GM12864 (cell line): ENCODE results near the gene PC.

Experiments
- DNase-seq: peaks from one replicate; pipeline ENCODE4 v3.0.0-alpha.2; 2011; ENCODE audit warnings: low read depth
- H3K4me3 ChIP-seq: 2 replicates; pipeline ENCODE4 v1.5.1; 2011; ENCODE audit warnings: mild to moderate bottlenecking, low read depth, low read length, control low read depth
- CTCF ChIP-seq: IDR thresholded peaks from 2 replicates; pipeline ENCODE4 v1.5.1; 2011; ENCODE audit warnings: low read depth, mild to moderate bottlenecking, moderate library complexity, low read length, control low read depth, inconsistent platforms; ENCODE audit errors: missing control alignments

PC gene

GRCh38 chr11:66920978-66921784 is 37.0 kb downstream of the PC start:
- H3K4me3 ChIP-seq, result no peak overlapping the region
- TF ChIP-seq CTCF, result no peak
- no peak for DNase-seq

GRCh38 chr11:66919923-66920322 is 38.3 kb downstream of the PC start:
- DNase-seq, result no peak
- H3K4me3 ChIP-seq, result no peak overlapping the region
- TF ChIP-seq CTCF, result no peak

GRCh38 chr11:66918741-66919140 is 39.4 kb downstream of the PC start:
- DNase-seq, result no peak
- no peak for TF ChIP-seq CTCF
- H3K4me3 ChIP-seq, result no peak overlapping the region

GRCh38 chr11:66915866-66916265 is 42.3 kb downstream of the PC start:
- no peak for TF ChIP-seq CTCF
- DNase-seq, result no peak
- no peak overlapping the region for H3K4me3 ChIP-seq

- H3K4me3 ChIP-seq, result no peak overlapping the region
- no peak for TF ChIP-seq CTCF
- DNase-seq, result no peak
Measured at GRCh38 chr11:66915046-66915832, 42.9 kb downstream of the PC start.

- no peak overlapping the region for H3K4me3 ChIP-seq
- no peak for TF ChIP-seq CTCF
- no peak for DNase-seq
Measured at GRCh38 chr11:66914505-66914904, 43.7 kb downstream of the PC start.

GRCh38 chr11:66912911-66913310 is 45.3 kb downstream of the PC start:
- no peak for TF ChIP-seq CTCF
- no peak for DNase-seq
- H3K4me3 ChIP-seq, result no peak overlapping the region
